CD1c-positive myeloid dendritic cell (primary cell): ENCODE measurements around the gene LAMA1.
"Not testable (repeated sequence)": the region's sequence is repeated elsewhere in the genome, so short reads cannot be mapped to it uniquely, and the experiment has no call there.

Experiments used
- DNase-seq: peaks from one replicate; pipeline ENCODE4 v3.0.0-alpha.2; 2016; ENCODE audit errors: extremely low spot score

LAMA1 gene

GRCh38 chr18:7117390-7118355 lies at the start of gene LAMA1:
LAMA1 (minus strand) TSS chr18:7117797; CDS start chr18:7117720, 77 bp downstream.
- no peak for DNase-seq

- DNase-seq = no peak
These were observed 48.3 kb upstream of the LAMA1 start for GRCh38 chr18:7165846-7166393.

GRCh38 chr18:7164323-7165004 lies 46.9 kb upstream of the LAMA1 start:
- no peak for DNase-seq

DNA sequence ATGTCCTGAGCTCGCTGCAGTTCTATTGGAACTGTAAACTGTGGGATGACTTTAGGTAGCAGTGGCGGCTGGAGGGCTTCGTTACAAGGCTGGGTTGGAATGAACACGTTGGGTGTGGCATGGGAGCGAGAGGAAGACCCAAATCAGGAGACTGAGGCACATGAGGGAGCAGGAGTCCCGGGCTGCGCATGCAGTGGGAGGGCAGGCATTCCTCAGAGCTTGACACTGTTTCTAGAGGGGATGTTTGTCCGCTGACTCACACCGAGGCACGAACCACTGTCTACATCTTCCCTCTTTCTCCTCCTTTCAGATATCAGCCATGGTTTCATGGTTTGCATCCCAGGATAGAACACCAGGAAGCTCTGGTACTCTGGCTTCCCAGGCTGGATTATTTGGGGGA lies 40.6 kb upstream of the LAMA1 start:
- no peak for DNase-seq

GRCh38 chr18:7157760-7158159 lies 40.2 kb upstream of the LAMA1 start:
- no peak for DNase-seq

- no peak for DNase-seq
These were observed 38.3 kb upstream of the LAMA1 start for GRCh38 chr18:7155887-7156286.

DNA sequence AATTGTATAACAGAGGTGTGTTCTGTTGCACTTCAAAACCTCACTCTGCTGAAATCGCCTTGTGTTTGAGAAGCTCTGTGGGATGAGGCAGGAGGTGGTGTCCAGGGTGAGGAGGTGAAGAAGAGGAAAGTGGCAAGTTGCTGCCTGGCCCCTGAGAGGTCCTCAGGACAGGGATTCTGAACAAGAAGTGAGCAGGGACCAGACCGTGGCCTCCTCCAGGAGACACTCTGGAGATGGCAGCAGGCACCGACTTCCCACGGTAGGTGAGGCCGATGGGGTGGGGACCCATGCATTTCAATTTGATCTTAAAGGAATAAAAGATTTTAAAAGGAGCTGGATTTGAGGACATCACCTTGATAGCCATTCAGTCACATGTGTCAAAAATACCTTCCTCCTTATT lies 37.5 kb upstream of the LAMA1 start:
- no peak for DNase-seq

DNA sequence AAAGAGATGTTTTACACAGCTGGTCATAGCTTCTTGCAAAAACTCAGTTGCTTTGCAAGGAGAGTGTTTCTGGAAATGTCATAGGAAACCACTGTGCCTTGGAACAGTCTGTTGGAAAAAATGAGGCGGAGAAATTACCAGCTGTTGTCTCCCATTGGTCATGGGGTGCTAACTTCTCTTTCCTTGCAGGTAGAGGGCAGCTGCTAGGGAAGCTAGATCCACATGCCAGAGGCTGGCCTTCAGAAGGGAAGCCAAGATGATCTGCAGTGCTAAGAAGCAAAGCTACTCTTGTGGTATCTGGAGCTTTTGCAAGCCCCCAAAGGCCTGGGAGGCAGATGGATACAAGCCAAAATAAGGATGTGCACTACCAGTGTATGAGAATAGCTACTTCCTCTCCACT lies 34.8 kb upstream of the LAMA1 start:
- DNase-seq = no peak

- no peak for DNase-seq
These were observed 29.8 kb upstream of the LAMA1 start for GRCh38 chr18:7147399-7147798.

- no peak for DNase-seq
These were observed 28.5 kb upstream of the LAMA1 start for GRCh38 chr18:7146067-7146466.

GRCh38 chr18:7144921-7145320 lies 27.3 kb upstream of the LAMA1 start:
- not testable (repeated sequence) for DNase-seq

- no peak for DNase-seq
These were observed 23.7 kb upstream of the LAMA1 start for GRCh38 chr18:7141287-7141686.

- no peak for DNase-seq
These were observed 21.8 kb upstream of the LAMA1 start for GRCh38 chr18:7139409-7139808.

GRCh38 chr18:7133181-7133580 lies 15.6 kb upstream of the LAMA1 start:
- DNase-seq = no peak

- no peak for DNase-seq
These were observed 15.0 kb upstream of the LAMA1 start for GRCh38 chr18:7132356-7133150.

DNA sequence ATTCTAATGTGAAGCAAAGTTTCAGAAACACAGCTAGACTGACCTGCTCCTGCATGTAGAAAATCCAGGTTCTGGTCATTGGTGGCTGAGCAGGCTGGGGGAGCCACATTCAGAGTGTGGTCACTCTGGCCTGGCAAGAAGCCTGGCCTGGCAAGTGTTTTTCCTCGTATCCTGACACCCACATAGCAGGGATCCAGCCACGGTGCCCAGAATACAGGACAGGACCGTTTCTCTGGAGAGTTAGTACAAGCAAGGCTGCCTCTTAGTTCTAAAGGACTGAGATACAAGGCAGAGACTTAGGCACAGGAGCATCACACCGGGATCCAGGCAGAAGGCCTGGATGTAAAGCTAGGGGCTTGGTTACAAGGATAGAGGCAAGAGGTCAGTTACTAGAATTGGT lies 4.8 kb upstream of the LAMA1 start:
- no peak for DNase-seq

DNA sequence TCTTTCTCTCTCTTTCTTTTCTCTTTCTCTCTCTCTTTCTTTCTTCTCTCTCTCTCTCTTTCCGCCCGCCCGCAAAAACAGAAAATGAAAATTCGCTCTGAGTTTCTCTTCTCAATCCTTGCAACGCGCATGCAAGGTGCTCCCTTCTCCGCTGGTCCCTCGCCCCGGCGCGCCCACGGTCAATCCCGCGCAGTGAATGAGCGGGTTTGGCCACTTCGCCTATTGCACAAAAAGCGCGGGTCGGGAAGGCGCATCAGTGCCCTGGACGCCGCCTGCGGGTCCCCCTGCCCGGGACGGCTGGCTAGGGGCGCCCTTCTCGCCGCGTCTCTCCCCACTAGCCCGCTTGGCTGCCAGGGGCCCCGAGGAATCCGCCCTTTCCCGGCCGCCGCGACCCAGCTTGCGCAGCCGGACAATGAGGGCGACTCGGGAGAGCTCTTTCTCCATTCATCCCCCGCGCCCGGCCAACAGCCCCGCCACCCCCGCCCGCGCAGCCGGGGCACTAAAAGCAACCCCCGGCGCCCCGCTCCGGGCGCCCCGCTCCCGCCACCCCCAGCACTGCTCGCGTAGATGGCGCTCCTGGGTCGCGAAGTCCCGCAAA lies 706 bp downstream of the LAMA1 start:
- DNase-seq = no peak

DNA sequence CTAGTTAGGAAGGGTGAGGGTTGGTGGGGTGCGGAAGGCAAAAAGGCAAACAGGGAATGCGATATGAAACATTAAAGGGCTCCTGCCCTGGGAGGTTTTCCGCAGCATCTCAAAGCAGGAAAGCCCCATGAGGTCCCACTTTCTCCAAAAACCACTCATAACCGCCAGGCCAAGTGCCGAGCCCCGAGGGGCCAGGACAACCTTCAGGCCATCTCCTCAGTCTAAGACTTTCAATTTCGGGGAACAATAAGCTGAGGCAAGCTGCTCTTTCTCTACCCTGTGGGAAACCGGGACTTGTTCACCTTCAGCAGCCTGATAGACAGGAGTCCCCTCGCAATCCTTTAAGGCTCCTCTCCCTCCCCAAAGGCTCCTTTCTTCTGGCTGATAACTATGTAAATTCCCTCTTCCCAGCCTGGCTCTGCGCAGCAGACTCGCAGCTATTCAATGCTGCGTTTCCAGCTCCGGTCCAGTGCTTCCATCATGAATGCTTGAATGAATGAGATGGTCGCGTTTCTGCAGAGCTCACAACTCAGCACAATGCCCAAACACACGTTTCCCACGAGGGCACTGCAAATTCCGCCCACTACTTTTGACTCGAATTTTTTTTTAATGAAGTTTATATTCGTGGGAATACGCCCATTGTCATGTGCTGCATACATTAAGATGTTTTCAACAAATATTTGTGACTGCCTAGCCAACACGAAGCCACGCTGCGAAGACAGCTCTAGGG lies 1.4 kb downstream of the LAMA1 start:
- DNase-seq = no peak

GRCh38 chr18:7112936-7113335 lies 4.7 kb downstream of the LAMA1 start:
- no peak for DNase-seq

- no peak for DNase-seq
These were observed 6.5 kb downstream of the LAMA1 start for GRCh38 chr18:7111134-7111533.

GRCh38 chr18:7105943-7106342 lies 11.7 kb downstream of the LAMA1 start:
- no peak for DNase-seq
